HG03460 (cell line): Measurements from ENCODE around the gene MYO1E.

Experiments
- ATAC-seq: cut with Tn5 transposase; IDR thresholded peaks from one replicate; pipeline ENCODE4 v1.9.1; 2021; ENCODE audit not compliant: unreplicated experiment

The MYO1E gene

DNA sequence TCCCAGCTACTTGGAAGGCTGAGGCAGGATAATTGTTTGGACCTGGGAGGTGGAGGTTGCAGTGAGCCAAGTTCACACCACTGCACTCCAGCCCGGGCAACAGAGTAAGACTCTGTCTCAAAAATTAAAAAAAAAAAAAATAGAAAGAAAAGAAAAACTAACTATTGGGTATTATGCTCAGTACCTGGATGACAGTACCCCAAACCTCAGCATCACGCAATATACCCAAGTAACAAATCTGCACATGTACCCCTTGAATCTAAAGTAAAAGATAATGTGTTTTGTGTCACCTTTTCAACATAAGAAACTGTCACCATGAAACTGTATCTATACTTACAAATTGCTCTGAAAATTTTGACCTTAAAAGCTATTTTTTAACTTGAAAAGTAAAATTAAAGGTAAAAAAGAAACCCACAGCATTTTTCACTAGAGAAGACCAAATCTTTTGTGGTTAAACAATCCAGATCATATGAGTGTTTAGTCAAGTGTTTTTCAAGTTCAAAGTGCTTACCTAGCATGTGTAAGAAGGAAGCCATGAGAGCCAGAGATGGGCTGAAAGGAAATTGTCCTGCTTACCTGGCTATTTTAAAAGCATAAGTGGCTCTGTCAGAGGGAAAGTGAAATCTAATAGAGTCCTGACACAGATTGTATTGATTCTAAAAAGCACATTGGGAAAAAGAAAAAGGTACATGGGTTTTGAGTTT is 50.5 kb downstream of the MYO1E start:
- ATAC-seq: no peak

DNA sequence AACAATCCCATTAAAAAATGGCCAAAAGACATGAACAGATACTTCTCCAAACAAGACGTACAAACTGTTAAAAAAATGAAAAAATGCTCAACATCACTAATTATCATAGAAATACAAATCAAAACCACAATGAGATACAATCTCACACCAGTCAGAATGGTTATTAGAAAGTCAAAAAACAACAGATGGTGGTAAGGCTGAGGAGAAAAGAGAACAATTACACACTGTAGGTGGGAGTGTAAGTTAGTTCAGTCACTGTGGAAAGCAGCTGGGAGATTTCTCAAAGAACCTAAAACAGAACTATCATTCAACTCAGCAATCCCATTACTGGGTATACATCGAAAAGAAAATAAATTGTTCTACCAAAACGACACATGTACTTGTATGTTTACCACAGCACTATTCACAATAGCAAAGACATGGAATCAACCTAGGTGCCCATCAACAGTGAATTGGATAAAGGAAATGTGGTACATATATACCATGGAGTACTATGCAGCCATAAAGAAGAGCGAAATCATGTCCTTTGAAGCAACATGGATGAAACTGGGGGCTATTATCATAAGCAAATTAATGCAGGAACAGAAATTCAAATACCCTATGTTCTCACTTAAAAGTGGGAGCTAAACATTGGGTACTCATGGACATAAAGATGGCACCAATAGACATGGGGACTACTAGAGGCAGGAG is 51.5 kb downstream of the MYO1E start:
- ATAC-seq: no peak

DNA sequence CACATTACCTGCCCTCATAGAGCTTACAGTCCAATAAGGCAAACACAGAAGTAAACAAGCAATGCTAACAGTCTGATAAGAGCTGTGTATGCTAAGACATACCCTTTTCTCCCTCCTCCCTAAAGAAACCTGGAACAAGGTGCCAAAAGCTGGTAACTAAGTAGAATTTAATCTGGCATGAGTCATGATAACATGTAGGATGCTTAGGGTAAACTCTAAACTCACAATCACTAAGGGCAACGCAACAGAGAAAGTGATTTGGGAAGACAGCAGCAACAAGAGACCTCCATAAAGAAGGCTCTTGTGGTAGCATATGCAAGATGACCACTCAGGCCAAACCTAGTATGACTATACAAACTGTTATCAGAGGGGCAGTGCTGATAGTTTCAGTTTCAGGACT is 55.5 kb downstream of the MYO1E start:
- no peak for ATAC-seq

DNA sequence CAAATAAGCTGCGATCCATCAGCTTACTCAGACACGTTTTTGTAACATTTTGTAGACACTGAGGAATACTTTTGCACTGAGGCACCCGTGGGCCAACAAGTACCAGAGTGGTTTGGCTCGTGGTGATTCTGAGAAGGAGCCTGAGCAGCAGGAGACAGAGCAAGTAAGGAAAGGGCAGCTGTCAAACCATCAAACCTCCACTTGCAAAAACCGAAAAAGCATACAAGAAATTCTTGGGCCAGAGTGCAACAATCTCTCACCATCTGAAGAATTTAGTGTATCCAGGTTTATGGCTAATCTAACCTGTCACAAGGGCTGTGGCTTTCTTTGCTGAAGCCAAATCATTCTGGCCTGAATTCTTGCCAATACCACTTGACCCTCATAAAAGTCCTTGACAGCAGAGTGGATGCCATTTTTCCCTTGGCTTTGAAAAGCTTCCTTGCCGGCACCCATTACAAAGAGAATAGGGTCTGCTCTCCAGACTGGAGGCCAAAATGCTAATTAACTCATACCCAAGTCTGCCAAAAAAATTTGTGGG is 56.7 kb downstream of the MYO1E start:
- ATAC-seq: no peak

DNA sequence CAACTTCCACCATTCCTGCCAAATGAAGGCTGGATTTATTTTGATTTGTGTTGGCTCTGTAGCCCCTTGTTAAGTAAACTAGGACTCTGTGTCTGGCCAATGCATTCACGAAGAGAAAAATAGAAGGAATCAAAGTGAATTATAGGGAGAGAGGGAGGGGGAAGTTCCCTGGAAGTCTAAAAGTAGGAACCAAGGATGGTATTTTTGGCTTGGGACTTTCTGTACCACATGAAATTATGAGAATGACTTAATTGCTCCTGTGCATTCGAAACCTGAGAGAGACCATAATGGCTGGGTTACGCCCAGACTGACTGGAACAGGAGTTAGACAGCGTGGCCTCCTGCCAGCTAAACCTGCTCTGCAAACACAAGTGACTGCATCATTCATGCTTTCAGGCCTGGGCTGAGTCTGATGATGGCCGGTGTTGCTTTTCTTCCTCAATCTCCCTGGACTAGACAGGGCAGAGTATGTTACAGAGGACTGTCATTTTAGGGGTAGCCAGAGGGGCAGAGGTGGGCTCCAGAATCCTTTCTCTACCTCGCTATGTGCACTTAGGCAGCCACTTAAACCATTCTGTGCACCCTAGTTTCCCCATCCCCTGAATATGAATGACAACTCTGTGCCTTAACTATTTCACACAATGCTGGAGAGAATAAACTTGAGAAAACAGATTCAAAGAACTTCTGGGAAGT is 58.9 kb downstream of the MYO1E start:
- peak; percentile 72 for ATAC-seq

DNA sequence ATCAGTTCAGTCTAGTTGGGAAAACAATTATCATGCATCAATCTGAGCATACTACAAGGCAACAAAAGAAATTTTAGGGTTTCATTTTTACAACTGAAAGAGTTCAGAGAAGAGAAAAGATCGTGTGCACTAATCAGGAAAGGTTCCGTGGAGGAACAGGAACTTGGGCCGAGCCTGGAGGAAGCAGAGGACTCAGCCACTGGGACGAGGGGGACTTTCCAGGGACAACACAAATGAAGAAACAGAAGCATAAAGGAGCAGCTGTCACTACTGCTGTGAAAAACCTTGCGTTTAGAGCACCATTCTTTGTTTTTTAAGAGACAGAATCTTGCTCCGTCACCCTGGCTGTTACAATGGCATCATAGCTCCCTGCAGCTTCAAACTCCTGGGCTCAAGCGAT is 60.5 kb downstream of the MYO1E start:
- ATAC-seq: no peak

DNA sequence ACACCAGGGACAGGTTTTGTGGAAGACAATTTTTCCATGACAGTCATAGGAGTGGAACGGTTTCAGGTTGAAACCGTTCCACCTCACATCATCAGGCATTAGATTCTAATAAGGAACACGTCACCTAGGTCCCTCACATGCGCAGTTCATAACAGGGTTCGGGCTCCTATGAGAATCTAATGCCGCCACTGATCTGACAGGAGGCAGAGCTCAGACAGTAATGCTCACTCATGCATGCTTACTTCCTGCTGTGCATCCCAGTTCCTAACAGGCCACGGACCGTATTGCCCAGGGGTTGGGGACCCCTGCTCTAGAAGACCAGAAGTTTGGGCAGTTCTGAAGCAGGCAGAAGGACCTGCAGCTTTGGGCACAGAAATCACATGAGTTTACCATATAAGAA is 61.5 kb downstream of the MYO1E start:
- ATAC-seq: no peak

DNA sequence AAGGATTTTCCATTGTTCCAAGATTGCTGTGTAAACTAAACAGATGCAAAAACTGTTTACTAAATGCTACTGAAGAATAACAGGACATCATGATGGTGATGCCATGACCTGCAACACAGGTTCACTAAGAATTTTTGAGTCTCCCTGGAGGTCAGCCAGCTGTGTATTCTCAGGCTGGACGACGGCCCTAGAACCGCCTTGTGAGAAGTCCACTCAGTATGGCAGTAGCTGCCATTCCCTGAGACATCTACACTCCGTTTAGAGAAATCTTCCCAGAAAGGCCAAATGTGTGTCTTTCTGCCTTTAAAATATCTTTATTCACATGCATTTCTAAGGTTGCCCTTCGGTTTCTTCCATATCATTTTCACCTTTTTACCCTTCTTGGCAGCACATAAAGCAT is 63.3 kb downstream of the MYO1E start:
- ATAC-seq: no peak

DNA sequence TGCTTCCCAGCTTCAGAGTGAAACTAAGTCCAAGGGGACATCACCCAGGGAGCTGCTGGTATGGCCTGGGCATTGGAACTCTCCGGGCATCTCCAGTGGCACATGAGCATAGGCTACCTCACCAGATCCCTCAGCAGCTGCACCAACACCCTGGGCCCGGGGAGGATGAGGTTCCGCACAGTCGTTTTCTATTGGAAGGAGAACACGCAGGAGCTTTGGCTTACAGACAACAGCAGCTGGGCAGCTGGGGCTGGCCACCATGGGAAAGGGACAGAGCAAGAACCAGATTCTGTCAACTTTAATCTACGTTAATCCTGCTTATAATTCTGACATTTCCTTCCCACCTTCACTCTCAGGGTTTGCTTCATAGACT is 65.5 kb downstream of the MYO1E start:
- no peak for ATAC-seq

DNA sequence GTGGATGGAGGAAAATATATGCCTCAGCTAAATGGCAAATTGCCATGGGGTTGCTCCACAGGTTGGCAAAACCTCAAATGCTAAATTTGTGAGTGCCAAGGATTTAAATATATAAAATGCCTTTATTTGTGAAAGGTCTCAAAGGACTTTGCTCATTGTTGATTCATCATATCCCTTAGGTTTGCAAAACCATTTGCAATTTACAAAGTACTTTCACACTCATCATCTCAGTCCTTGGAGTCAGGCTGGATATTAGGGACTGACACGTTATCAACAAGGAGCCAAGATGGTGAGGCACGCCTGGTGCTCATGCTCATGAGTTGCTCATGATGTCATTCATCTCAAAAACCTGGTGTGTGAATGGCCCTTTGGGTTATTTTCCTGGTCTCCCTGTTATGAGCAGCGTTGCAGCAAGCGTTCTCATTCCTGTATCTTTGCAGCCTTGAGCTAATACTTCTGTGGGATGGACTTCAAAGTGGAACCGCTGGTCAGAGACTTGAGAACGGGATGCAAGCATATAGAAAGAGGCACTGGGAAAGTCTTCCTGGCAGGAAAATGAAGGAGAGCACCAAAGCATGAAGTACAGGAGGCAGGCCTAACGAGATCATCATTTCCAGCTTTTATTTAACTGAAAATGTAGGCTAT is 66.0 kb downstream of the MYO1E start:
- no peak for ATAC-seq

DNA sequence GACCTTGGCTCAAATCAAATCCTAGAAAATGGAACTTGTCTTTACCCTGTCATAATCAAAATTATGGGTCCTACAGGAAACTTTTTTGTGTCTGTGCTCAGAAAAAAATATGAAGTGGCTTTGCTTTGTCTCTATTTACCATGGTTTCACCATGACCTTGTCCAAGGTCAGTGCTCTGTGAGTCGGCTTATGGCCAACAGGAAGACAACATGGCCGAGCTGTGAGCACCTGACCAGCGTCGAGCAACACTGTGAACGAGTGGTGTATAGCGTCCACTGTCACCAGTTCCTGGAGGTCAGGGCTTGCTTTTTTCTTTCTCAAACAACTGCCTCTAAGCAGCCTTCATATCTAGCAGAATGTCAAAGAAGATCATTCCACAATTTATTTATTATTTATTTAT is 67.9 kb downstream of the MYO1E start:
- ATAC-seq: no peak

DNA sequence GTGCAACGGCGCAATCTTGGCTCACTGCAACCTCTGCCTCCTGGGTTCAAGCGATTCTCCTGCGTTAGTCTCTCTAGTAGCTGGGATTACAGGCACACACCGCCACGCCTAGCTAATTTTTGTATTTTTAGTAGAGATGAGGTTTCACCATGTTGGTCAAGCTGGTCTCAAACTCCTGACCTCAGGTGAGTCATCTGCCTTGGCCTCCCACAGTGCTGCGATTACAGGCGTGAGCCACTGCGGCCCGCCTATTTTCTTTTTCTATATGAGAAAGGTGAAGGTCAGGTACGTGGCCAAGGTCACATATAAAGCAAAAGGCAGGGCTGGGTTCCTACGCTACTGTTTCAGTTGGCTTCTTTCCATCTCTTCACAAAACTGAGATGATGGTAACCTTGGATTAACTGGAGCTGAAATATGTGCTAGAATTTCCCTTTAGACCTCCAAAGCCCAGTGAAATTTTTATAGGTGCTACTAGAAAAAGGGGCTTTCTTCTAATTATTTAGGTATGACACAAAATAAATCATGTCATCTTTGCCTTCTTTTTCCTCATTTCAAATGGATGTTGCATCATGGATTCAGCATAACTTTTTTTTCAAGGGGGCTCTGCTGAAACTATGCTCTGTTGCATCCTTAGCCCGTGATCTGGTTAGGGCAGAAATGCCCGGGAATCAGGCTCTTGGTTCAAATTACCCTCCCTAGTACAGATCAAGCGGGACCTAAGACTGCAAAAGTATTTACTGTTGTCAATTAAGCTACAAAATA is 68.5 kb downstream of the MYO1E start:
- no peak for ATAC-seq

DNA sequence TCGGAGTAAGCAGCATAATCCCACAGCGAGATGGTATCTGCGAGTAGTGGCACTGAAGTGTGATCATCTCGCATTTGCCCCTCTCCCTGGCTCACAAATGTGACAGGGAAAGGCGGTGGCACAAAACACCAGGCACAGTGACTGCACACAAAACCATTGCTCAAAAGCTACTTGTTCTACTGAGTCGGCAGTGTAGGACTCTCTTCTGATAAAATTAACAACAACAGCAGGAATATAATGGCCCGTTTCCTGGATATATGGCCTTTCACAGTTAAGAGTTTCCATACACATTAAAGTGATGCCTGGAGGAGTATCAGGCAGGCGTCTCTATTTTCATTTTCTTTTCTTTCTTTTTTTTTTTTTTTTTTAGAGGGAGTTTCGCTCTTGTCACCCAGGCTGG is 69.0 kb downstream of the MYO1E start:
- no peak for ATAC-seq

DNA sequence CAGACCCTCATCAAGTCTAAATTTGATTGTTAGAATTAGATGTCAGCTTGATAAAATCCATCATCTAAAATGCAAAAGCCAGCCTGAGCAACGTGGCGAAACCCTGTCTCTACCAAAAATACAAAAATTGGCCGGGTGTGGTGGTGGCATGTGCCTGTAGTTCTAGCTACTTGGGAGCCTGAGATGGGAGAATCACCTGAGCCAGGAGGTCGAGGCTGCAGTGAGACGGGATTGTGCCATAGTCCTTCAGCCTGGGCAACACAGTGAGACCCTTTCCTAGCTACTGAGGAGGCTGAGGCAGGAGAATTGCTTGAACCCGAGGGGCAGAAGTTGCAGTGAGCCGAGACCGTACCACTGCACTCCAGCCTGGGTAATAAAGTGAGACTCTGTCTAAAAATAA is 69.5 kb downstream of the MYO1E start:
- ATAC-seq: no peak

DNA sequence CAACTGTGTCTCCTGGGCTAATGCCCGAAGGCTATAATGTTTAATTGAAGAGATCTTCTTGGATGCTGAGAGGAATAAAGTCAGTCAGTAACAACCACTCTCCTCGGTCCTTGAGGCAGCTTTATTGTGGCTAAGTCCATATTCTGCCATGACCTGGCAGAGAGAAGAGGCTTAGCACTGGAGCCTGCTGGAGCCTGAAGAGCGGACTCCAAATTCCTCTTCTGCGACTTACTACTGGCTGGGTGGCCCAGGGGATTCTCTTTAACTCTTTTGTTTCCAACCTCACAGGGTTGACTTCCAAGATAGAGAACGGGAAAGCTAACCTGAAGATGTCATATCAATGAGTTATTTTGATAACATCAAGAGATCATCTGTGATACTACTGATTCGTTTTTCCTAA is 71.1 kb downstream of the MYO1E start:
- no peak for ATAC-seq

DNA sequence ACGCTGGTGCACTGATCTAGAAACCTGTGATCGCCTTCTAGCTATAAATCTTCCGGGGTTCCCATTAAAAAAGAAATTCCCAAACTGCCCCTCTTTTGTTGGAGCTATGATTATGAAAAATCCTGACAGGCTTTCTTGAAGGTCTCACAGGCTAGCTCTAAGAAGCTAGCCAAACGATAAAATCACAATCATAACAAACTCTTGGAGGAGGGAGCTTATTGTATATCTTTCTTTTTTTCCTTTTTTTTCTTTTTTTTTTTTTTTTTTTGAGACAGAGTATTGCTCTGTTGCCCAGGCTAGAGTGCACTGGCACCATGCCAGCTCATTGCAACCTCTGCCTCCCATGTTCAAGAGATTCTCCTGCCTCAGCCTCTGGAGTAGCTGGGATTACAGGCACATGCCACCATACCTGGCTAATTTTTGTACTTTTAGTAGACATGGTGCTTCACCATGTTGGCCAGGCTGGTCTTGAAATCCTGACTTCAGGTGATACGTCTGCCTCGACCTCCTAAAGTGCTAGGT is 72.0 kb downstream of the MYO1E start:
- no peak for ATAC-seq

DNA sequence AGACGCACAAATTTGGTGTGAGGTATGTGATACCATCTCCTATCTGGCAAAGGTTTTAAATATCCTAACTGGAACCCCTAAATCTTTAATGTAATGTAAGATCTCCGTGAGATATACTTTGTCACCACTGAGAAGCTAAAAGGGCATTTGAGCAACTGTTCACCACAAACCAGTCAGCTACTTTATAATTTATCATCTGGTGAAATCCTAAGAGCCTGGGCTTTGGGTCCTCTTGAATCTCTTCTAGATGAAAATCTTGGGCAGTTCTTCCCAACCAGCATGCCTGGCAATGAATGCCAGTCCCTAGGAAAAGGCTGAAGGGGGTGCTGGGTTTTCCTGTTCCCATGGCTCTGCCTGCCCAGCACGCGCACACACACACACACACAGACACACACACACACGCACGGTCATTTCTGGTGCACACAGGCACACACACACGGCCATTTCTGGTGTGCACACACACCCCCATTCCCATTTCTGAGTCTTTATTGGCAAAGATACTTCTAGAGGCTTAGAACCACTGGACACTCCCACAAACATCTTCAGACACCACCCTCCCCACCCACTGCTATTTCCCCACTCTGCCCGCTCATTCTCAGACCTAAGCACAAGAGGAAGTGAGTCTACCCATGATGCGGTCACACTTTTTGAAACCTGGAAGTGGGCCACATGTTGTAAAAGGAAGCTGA is 72.6 kb downstream of the MYO1E start:
- ATAC-seq: peak; percentile 51

DNA sequence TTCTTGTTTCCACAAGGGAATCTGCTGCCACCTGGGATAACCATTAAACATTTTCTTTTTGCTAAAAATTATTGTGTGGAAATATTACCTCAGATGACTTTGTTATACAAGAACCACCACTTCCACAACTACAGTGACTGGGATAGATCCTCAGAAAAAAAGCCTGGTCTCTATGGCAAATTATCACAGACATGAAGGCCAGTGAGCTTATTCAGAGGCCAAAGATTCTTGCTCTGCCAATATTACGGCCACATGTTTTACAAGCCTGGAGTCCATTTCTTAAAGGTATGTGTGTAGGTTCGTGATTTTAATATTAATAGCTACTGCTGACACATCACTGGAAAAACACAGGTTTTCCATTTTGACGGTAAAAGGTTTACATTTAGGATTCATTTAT is 73.8 kb downstream of the MYO1E start:
- no peak for ATAC-seq

DNA sequence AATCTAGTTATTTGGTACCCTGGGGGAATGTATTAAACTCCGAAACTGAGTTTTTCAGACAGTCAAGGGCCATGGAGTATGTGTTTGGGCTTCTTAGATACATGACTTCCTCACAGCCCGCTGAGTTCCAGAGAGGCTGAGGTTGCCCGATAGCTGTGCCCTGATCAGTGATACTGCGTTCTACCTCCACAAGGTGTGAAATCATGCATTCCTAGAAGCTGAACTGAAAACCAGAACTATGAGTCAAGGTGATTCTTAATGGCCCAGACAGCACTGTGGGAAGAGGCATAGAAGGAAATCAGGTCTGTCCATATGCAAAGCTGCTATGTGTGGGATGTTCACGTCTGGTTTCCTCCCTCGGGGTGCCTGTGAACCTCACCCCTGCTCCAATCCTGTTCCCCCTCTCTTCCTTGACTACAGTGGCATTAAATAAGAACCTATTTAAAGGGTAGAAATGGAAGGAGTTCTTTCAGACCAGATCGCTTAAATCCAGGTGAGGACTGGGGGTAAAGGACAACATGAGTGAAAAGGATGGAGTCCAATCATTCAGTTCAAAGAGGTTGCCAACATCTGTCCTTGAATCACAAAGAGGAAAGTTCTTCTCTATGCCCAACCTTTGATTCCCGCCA is 74.3 kb downstream of the MYO1E start:
- peak; percentile 77 for ATAC-seq

DNA sequence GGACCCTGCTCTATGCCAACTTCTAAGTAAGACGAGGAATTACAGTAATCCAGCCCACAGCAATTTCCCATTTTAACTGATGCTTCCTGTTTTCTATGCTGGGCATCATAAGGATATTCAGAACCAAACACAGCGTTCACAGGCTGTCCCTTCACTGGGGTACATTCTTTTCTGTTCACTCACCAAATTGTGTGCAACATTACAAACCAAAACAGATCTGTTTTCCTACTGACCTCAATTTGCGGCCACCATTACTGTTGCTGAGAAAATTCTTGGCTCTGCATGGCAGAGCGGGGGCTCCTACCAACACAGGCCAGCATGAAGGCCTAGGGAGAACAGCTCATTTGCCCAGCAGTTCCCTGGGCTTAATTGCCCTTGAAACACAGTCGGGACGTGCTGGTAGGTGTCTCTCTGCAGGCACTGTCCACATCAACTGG is 76.5 kb downstream of the MYO1E start:
- ATAC-seq: no peak
